Measurements from ENCODE around the gene WSCD1.
A peak's percentile ranks its signal among the peaks of the same experiment; 100 is the strongest.

Gene WSCD1

DNA sequence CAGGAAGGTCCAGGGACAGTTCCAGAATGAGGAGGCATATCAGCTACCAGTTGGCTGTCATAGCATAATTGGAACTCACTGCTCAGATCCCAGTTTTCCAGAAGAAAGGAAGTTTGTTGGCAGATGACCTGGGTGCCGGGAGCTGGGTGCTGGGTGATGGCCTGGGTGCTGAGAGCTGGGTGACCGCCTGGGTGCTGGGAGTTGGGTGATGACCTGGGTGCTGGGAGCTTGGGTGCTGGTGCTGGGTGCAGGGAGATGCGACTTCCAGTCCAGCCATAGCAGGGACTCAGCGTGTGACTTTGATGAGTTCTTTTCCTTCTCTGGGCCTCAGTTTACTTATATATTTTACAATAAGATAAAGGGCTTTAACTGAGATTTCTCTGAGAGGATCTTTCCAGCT, 18.0 kb downstream of the WSCD1 start:
- DNase-seq, result no peak

GRCh38 chr17:6090253-6090652, 20.1 kb downstream of the WSCD1 start:
- DNase-seq, result no peak

DNA sequence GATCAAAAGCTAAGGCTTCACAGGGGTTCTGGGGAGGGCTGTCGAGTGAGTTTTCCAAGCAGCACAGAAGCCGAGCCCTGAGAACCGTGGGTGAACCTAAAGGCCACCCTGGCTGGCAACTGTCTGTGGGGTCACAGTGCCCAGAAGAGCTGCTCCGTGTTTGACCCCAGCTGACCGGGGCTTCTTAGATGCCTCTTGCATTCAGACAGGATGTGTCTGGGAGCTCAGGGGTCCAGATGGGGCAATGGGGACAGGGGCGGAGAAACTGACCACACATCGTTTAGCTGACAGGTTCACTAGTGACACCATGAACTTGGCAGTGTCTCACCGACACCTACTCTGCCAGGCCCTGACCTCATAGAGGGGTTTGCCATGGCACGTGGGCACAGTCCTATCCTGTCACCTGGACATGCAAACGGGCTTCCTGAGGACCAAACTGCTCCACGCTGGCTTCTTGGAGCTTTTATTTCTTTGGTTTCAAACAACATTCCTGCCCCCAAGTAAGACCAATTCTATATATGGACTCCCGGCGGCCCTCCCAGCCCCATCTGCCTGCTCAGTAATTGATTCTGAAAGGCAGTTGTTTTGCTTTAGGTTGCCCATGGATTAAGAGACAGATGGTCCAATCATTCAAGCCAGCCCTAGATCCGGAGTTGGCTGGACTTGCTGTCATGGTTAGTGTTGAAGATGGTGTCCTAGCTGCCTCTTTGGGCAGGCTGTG, 22.2 kb downstream of the WSCD1 start:
- DNase-seq, result no peak

DNA sequence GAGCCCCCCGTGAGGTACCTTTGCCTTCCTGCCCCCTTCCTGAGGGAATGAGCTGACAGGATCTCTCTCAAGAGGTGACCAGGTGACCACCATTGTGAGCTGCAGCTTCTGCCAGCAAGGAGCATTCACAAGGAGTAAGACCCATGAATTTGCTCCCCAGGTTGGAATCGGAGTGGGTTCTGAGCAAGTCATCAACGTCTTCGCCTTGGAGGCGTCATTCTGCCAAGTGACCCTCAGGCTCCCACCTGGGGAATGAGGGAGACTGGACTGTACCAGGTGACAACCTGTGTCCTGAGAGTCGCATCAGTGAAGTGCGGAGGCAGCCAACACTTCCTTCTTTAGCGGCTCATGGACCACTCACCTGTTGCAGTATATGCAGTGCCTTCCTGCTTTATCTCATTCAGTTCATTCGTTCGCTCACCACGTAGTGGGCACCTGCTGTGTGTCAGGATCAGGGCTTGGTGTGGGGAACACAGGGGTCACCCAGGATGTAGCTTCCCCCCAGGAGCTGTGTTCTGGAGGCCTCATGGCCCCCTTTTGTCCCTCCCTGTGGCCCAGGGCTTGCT, 22.8 kb downstream of the WSCD1 start:
- no peak for DNase-seq

GRCh38 chr17:6094453-6094852, 24.3 kb downstream of the WSCD1 start:
- no peak for DNase-seq

DNA sequence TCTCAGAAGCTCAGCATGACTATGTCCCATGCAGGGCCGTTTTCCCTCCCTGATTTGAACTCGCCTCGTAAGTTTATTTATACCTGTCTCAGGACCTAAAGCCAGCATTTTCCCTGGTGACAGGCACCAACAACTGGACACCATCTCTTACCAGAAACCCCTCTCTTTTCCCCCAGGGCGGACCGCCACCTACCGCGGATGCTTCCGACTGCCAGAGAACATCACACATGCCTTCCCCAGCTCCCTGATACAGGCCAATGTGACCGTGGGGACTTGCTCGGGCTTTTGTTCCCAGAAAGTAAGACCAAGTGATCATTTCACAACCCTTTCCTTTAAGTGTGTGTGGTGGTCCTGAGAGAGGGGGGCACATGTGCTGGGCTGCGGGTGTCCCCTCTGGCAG, 24.7 kb downstream of the WSCD1 start:
- DNase-seq, result no peak

DNA sequence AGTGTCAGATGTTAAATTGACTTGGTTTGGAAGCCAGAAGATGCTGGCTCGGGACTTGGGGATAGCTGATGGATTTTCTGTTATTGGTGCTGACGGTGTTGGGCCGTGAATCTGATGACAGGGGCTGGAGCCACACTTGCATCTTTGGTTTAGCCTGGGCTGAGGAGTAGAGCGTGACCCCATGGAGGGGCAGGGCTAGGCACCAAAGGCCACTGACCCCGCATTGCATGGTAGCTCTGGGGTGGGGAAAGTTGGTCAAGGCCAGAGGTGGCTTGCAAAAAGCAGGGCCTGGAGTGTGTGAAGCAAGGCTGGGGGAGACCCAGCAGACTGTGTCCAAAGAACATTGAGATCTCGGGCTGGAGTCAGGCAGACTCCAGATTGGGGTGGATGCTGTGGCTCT, 25.3 kb downstream of the WSCD1 start:
- no peak for DNase-seq

DNA sequence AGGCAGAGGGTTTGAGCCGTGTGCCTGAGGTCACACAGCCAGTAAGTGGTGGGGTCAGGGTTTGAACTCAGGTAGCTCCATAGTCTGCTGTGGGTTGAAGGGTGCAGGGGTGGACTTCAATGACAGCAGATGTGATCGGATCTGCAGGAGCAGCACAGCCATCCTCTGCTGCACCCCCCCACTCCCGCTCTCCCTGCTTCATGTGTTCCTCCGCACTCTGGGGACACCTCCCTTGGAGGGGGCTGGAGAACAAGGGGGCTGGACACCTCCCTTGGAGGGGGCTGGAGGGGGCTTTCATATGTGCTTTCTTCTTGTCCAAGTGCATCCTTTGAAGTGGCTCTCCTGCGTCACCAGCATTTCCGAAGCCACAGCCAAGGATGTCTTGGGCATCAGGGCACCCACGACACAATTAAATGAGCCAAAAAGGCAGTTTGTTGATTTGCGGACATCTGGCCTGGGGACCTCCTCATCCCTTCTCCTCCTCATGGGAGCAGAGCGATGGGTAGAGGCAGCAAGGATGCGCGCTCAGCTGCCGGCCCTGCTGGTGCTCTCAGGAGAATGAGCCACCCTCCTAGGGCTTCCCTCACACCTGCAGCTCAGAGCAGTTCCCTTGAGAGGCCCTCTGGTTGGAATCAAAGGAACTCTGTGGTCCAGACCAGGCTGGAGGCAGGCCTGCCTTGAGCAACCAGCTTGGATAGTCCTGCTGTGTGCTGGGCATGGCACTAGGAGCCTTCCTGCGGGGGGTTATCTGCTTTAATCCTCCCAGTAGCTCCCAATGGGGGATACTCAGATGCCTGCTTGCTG, 26.2 kb downstream of the WSCD1 start:
- DNase-seq, result no peak

- DNase-seq, result no peak
Observed at GRCh38 chr17:6097005-6097279, 26.8 kb downstream of the WSCD1 start.

GRCh38 chr17:6098050-6098822, 28.1 kb downstream of the WSCD1 start:
- DNase-seq, result peak in 1 of 2 experiments; percentile 10

DNA sequence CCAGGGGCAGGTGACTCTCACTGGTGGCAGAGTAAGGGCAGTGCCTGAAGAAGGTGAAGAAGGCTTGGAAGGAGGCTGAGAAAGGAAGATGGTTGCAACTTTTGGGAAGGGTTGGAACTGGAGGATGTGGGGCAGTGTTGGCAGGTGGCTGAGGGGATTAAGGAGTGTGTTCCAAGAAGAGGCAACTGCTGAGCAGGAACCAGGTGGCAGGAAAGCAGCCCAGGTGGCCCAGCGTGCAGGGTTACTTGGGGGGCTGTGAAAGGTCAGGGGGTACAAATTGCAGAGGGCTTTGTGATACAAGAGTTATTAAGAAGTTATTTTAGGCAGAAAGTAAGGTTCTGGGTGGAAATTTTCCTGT, 28.6 kb downstream of the WSCD1 start:
- DNase-seq, result peak in 1 of 2 experiments; percentile 10

- DNase-seq, result no peak
Observed at GRCh38 chr17:6099492-6099891, 29.3 kb downstream of the WSCD1 start.

- no peak for DNase-seq
Observed at GRCh38 chr17:6100146-6100545, 30.0 kb downstream of the WSCD1 start.

- no peak for DNase-seq
Observed at GRCh38 chr17:6100891-6101500, 30.8 kb downstream of the WSCD1 start.

DNA sequence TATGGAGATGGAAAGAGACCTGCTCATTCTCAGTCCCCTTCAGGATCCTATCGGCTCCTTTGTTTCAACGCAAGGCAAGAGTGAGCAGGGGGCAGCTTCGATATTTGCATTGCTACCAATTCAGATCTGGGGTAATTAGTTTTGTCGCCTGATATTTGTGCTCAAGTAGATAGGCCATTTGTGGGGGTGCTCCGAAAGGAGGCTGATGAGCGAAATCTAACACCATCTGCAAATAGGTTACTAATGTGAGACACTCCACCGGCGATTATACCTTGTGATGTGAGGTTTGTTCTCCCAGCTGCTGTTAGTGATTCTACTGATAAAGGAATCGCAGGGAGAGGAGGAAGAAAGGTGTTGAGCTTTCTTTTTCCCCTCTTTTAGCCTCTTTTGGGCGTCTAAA, 31.5 kb downstream of the WSCD1 start:
- DNase-seq, result peak in 1 of 2 experiments; percentile 24

GRCh38 chr17:6102615-6103014, 32.4 kb downstream of the WSCD1 start:
- no peak for DNase-seq

DNA sequence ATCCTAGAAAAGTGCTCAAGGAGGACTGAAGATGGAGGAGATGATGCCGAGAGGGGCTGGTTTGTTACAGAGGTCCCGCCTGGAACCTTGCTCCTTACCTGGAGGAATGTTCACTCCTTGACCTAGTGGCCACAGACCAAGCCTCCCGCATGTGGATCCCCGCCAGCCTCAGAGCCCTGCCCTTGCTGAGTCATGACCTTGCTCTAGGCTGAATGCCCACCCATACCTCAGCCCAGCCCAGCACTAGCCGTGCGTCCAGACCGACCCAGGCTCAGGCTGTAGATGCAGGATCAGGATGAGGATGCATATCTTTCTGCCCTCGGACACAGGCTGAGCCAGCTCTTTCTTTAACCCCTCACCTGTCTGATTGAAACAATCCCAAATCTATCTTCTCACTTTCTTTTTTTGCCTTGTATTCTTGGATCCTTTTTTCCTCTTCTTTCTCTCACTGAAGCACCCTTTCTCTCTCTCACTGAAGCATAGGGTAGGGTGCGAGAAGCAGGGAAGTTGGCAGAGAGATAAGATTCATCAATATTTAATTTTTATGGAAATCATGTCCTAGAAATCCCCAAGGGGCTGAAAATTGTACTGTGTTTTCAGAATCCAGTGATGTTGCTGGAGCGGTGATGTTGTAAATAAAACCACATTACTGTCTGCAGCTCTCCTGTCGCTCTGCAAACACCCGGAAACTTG, 34.9 kb downstream of the WSCD1 start:
- no peak for DNase-seq

- no peak for DNase-seq
Observed at GRCh38 chr17:6105649-6106007, 35.4 kb downstream of the WSCD1 start.

GRCh38 chr17:6106212-6106611, 36.0 kb downstream of the WSCD1 start:
- DNase-seq, result no peak

DNA sequence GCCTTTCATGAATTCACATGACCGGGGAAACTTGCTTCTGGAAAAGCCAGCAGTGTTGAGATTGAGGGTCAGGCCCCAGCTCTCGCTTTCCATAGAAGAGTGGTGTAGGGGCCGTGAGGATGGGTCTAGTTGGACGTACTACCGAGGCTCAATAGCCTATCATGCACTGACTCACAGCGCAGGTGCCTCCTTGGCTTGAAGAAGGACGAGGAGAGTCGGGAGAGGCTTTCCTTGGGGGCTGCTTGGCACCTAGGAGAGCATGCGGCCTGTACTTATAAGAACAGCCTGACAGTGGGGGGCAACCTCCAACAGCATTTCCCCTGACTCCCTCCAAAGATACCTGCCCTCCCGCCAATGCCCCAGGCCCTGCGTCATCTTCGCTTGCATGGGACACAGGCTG, 37.6 kb downstream of the WSCD1 start:
- DNase-seq, result no peak

DNA sequence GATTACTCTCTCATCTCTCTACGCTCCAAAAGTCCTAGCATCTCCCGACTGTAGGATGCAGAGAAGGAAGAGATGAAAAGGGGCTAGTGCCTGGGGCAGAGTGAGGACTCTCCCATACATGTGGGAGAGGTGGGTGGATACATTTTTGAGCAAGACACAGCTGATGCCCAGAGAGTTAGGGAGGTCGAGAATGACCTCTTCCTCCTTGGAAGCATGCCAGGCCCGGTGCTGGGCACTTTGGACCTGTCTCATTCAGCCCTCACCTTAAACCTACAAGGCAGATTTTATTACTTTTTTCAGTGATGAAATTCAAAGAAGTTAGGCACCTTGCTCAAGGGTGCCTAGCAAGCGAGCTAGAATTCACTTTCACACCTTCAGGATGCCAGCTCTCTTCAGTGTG, 38.2 kb downstream of the WSCD1 start:
- DNase-seq, result no peak

DNA sequence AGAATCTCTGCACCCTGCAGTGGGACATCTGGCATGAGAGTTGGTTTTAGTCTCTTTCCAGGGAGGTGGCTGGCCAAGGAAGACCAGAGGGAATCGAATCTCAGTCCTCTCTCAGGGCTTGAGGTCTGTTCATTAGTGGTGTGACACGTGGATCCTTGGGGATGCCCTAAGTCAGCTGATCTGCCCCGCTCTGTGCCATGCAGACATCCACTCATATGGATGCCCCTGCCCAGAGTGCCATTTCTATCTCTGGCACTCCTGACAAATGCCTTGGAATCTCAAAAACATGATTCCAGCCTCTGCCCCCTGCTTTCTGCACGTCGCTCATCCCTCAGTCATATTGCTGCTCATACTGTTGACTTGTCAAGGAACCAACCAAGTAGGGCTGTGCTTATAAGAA, 38.8 kb downstream of the WSCD1 start:
- no peak for DNase-seq

GRCh38 chr17:6109536-6109935, 39.4 kb downstream of the WSCD1 start:
- DNase-seq, result no peak
